Measurements from ENCODE around the gene CRIP1.

- no peak for TF ChIP-seq EZH2 (IDR thresholded peaks at IDR 0.05)
- no peak for TF ChIP-seq POLR2AphosphoS5 (IDR thresholded peaks at IDR 0.05; ENCODE audit: borderline replicate concordance, low read depth, low read length)
Observed at GRCh38 chr14:105442125-105442524, 44.6 kb upstream of the CRIP1 start.

All from SK-N-MC (cell line).